ENCODE measurements around the gene IGF2.
A peak's percentile ranks its signal among the peaks of the same experiment; 100 is the strongest.

IGF2 gene

GRCh38 chr11:2153581-2154194 is 14.5 kb upstream of the IGF2 start:
- DNase-seq, result no peak

GRCh38 chr11:2151500-2152257 is 12.5 kb upstream of the IGF2 start:
- DNase-seq, result peak; percentile 42

GRCh38 chr11:2149864-2150847 is 11.0 kb upstream of the IGF2 start:
- peak; percentile 14 for DNase-seq

- no peak for DNase-seq
Observed at GRCh38 chr11:2149460-2149859, 10.3 kb upstream of the IGF2 start.

- DNase-seq, result no peak
Observed at GRCh38 chr11:2148595-2148994, 9.4 kb upstream of the IGF2 start.

GRCh38 chr11:2147391-2147790 is 8.2 kb upstream of the IGF2 start:
- no peak for DNase-seq

GRCh38 chr11:2146051-2146450 is 6.9 kb upstream of the IGF2 start:
- DNase-seq, result no peak

- DNase-seq, result no peak
Observed at GRCh38 chr11:2144544-2145248, 5.5 kb upstream of the IGF2 start.

- DNase-seq, result no peak
Observed at GRCh38 chr11:2143799-2144543, 4.8 kb upstream of the IGF2 start.

- DNase-seq, result no peak
Observed at GRCh38 chr11:2143477-2143798, 4.2 kb upstream of the IGF2 start.

GRCh38 chr11:2142762-2143202 is 3.6 kb upstream of the IGF2 start:
- DNase-seq, result no peak

GRCh38 chr11:2142300-2142759 is 3.1 kb upstream of the IGF2 start:
- no peak for DNase-seq

GRCh38 chr11:2140411-2141400 is 1.5 kb upstream of the IGF2 start:
- no peak for DNase-seq

- peak; percentile 30 for DNase-seq
Observed at GRCh38 chr11:2139621-2140337, 590 bp upstream of the IGF2 start.

GRCh38 chr11:2138431-2139122 is 612 bp downstream of the IGF2 start:
- no peak for DNase-seq

- no peak for DNase-seq
Observed at GRCh38 chr11:2138068-2138430, 1.1 kb downstream of the IGF2 start.

GRCh38 chr11:2137202-2138067 is 1.8 kb downstream of the IGF2 start:
- DNase-seq, result peak; percentile 17

GRCh38 chr11:2136952-2137201 is 2.3 kb downstream of the IGF2 start:
- no peak for DNase-seq

All from DMS79 treated with DMSO at 0.1 percent for 48 hours (cell line).